HEK293 (cell line): ENCODE data around the gene SIRT7.

Experiments
- BCL11A ChIP-seq: fragments of 450-650 bp; formaldehyde crosslinking; IDR thresholded peaks from 2 replicates; pipeline ENCODE4 v1.5.1; 2016; ENCODE audit warnings: low read depth, missing biosample characterization, missing genetic modification characterization
- EGR2 ChIP-seq: fragments of 450-650 bp; formaldehyde crosslinking; IDR thresholded peaks from 2 replicates; pipeline ENCODE4 v1.5.1; 2016; ENCODE audit warnings: low read depth, missing biosample characterization, missing genetic modification characterization
- GFI1B ChIP-seq: fragments of 450-650 bp; formaldehyde crosslinking; IDR thresholded peaks from 2 replicates; pipeline ENCODE4 v1.5.1; 2016; ENCODE audit warnings: missing biosample characterization, missing genetic modification characterization
- GLIS2 ChIP-seq: fragments of 450-650 bp; formaldehyde crosslinking; IDR thresholded peaks from 2 replicates; pipeline ENCODE4 v1.5.1; 2016; ENCODE audit warnings: missing biosample characterization, missing genetic modification characterization
- HOXC10 ChIP-seq: sonication (generic); formaldehyde crosslinking; IDR thresholded peaks from 2 replicates; pipeline ENCODE4 v1.8.1; 2023; ENCODE audit warnings: mild to moderate bottlenecking, missing genetic modification reagents
- SP2 ChIP-seq: fragments of 450-650 bp; formaldehyde crosslinking; IDR thresholded peaks from 2 replicates; pipeline ENCODE4 v1.5.1; 2016; ENCODE audit warnings: missing biosample characterization, missing genetic modification characterization
- SP3 ChIP-seq: fragments of 450-650 bp; formaldehyde crosslinking; IDR thresholded peaks from 2 replicates; pipeline ENCODE4 v1.5.1; 2016; ENCODE audit warnings: missing biosample characterization, missing genetic modification characterization
- TRIM28 ChIP-seq: IDR thresholded peaks from 2 replicates; pipeline ENCODE4 v1.6.1; 2011; ENCODE audit warnings: low read length, control low read depth, borderline replicate concordance
- ZBTB17 ChIP-seq: fragments of 450-650 bp; formaldehyde crosslinking; IDR thresholded peaks from 2 replicates; pipeline ENCODE4 v1.5.1; 2016; ENCODE audit warnings: missing biosample characterization, missing genetic modification characterization
- ZBTB21 ChIP-seq: fragments of 450-650 bp; formaldehyde crosslinking; IDR thresholded peaks from 2 replicates; pipeline ENCODE4 v1.5.1; 2017; ENCODE audit warnings: missing biosample characterization, missing genetic modification characterization
- ZFHX2 ChIP-seq: fragments of 450-650 bp; formaldehyde crosslinking; conservative IDR thresholded peaks from 2 replicates; pipeline ENCODE4 v1.5.1; 2016; ENCODE audit warnings: missing biosample characterization, missing genetic modification characterization
- ZFP41 ChIP-seq: fragments of 450-650 bp; formaldehyde crosslinking; IDR thresholded peaks from 2 replicates; pipeline ENCODE4 v1.5.1; 2016; ENCODE audit warnings: missing biosample characterization, missing genetic modification characterization, borderline replicate concordance
- ZNF16 ChIP-seq: fragments of 450-650 bp; formaldehyde crosslinking; IDR thresholded peaks from 2 replicates; pipeline ENCODE4 v1.5.1; 2016; ENCODE audit warnings: low read depth, missing biosample characterization, missing genetic modification characterization
- ZNF169 ChIP-seq: fragments of 450-650 bp; formaldehyde crosslinking; IDR thresholded peaks from 2 replicates; pipeline ENCODE4 v1.5.1; 2016; ENCODE audit warnings: missing biosample characterization, missing genetic modification characterization
- ZNF175 ChIP-seq: fragments of 450-650 bp; formaldehyde crosslinking; IDR thresholded peaks from 2 replicates; pipeline ENCODE4 v1.5.1; 2016; ENCODE audit warnings: missing biosample characterization, missing genetic modification characterization
- ZNF510 ChIP-seq: fragments of 450-650 bp; formaldehyde crosslinking; IDR thresholded peaks from 2 replicates; pipeline ENCODE4 v1.5.1; 2018; ENCODE audit warnings: mild to moderate bottlenecking, missing genetic modification characterization, missing biosample characterization; ENCODE audit not compliant: insufficient replicate concordance
- ZNF514 ChIP-seq: fragments of 450-650 bp; formaldehyde crosslinking; IDR thresholded peaks from 2 replicates; pipeline ENCODE4 v1.5.1; 2016; ENCODE audit warnings: missing biosample characterization, missing genetic modification characterization
- ZNF560 ChIP-seq: fragments of 450-650 bp; formaldehyde crosslinking; IDR thresholded peaks from 2 replicates; pipeline ENCODE4 v1.5.1; 2017; ENCODE audit warnings: missing biosample characterization, missing genetic modification characterization, borderline replicate concordance
- ZNF792 ChIP-seq: fragments of 450-650 bp; formaldehyde crosslinking; IDR thresholded peaks from 2 replicates; pipeline ENCODE4 v1.5.1; 2016; ENCODE audit warnings: missing biosample characterization, missing genetic modification characterization
- TF ChIP-seq, protein P1 (sequence below): fragments of 450-650 bp; formaldehyde crosslinking; IDR thresholded peaks from 2 replicates; pipeline ENCODE4 v1.5.1; 2016; ENCODE audit warnings: missing biosample characterization, missing genetic modification characterization
- TF ChIP-seq, protein P2 (sequence below): fragments of 450-650 bp; formaldehyde crosslinking; IDR thresholded peaks from 2 replicates; pipeline ENCODE4 v1.5.1; 2016; ENCODE audit warnings: missing biosample characterization, missing genetic modification characterization
- TF ChIP-seq, protein P3 (sequence below): sonication (generic); formaldehyde crosslinking; IDR thresholded peaks from 2 replicates; pipeline ENCODE4 v1.8.1; 2022; ENCODE audit warnings: mild to moderate bottlenecking, moderate library complexity, missing genetic modification reagents
- TF ChIP-seq, protein P4 (sequence below): fragments of 450-650 bp; formaldehyde crosslinking; IDR thresholded peaks from 2 replicates; pipeline ENCODE4 v1.5.1; 2016; ENCODE audit warnings: missing biosample characterization, missing genetic modification characterization
- TF ChIP-seq, protein P5 (sequence below): IDR thresholded peaks from 2 replicates; pipeline ENCODE4 v1.6.1; 2011; ENCODE audit warnings: mild to moderate bottlenecking, low read depth, low read length, borderline replicate concordance

Gene SIRT7

DNA sequence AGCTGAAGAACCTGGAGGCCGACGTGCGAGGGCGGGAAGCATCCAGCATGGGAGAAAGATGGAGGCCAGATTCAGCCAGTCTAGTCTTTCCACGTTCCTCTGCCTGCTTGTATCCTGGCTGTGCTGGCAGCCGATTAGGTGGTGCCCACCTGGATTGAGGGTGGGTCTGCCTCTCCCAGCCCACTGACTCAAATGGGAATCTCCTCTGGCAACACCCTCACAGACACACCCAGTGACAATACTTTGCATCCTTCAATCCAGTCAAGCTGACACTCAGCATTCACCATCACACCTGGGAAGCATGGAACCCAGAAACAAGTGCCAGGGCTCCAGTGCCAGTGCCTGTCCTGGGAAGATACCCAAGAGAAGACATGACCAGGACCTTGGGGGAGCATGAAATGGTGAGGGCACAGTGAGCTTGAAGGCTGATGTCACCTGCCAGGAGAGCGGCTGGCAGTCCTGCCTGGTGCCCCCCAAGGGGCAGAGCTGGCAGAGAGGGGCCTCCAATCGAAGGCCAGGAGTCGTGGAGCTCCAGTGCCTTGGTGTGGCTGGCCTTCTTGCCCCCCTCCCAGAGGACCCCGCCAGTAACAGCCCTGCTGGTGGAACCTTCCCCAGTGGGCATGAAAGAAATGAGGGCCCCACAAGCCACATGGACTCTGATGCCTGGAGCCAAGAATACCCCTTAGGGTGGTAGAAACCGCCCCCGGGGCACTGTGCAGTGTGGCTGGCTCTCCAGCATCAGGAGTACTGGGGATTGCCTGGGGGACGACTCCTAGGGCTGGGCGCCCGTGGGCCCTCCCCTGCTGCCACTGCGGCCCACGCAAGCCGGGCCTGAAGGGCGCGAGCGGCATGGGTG lies 16.6 kb downstream of the SIRT7 start (continued):
- no peak for TF ChIP-seq ZNF560 (tag by site-specific recombination)
- no peak for TF ChIP-seq ZFP41 (tag by site-specific recombination)
- TF ChIP-seq GFI1B (tag by site-specific recombination): no peak
- no peak for TF ChIP-seq SP3 (tag by site-specific recombination)
- no peak for TF ChIP-seq ZNF175
- TF ChIP-seq ZNF514 (tag by site-specific recombination): no peak
- TF ChIP-seq ZNF510: no peak
- TF ChIP-seq, protein P1, sequence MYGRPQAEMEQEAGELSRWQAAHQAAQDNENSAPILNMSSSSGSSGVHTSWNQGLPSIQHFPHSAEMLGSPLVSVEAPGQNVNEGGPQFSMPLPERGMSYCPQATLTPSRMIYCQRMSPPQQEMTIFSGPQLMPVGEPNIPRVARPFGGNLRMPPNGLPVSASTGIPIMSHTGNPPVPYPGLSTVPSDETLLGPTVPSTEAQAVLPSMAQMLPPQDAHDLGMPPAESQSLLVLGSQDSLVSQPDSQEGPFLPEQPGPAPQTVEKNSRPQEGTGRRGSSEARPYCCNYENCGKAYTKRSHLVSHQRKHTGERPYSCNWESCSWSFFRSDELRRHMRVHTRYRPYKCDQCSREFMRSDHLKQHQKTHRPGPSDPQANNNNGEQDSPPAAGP: no peak
- peak; percentile 5; the same call in 1 of the 2 replicates for TF ChIP-seq EGR2 (tag by site-specific recombination)
- TF ChIP-seq ZNF16: no peak
- no peak for TF ChIP-seq SP2
- TF ChIP-seq, protein P2, sequence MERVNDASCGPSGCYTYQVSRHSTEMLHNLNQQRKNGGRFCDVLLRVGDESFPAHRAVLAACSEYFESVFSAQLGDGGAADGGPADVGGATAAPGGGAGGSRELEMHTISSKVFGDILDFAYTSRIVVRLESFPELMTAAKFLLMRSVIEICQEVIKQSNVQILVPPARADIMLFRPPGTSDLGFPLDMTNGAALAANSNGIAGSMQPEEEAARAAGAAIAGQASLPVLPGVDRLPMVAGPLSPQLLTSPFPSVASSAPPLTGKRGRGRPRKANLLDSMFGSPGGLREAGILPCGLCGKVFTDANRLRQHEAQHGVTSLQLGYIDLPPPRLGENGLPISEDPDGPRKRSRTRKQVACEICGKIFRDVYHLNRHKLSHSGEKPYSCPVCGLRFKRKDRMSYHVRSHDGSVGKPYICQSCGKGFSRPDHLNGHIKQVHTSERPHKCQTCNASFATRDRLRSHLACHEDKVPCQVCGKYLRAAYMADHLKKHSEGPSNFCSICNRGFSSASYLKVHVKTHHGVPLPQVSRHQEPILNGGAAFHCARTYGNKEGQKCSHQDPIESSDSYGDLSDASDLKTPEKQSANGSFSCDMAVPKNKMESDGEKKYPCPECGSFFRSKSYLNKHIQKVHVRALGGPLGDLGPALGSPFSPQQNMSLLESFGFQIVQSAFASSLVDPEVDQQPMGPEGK (tag by site-specific recombination): no peak
- TF ChIP-seq, protein P3, sequence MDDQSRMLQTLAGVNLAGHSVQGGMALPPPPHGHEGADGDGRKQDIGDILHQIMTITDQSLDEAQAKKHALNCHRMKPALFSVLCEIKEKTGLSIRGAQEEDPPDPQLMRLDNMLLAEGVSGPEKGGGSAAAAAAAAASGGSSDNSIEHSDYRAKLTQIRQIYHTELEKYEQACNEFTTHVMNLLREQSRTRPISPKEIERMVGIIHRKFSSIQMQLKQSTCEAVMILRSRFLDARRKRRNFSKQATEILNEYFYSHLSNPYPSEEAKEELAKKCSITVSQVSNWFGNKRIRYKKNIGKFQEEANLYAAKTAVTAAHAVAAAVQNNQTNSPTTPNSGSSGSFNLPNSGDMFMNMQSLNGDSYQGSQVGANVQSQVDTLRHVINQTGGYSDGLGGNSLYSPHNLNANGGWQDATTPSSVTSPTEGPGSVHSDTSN (CRISPR knock-in tag): no peak
- TF ChIP-seq, protein P4, sequence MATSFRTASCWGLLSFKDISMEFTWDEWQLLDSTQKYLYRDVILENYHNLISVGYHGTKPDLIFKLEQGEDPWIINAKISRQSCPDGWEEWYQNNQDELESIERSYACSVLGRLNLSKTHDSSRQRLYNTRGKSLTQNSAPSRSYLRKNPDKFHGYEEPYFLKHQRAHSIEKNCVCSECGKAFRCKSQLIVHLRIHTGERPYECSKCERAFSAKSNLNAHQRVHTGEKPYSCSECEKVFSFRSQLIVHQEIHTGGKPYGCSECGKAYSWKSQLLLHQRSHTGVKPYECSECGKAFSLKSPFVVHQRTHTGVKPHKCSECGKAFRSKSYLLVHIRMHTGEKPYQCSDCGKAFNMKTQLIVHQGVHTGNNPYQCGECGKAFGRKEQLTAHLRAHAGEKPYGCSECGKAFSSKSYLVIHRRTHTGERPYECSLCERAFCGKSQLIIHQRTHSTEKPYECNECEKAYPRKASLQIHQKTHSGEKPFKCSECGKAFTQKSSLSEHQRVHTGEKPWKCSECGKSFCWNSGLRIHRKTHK (tag by site-specific recombination): no peak
- no peak for TF ChIP-seq ZBTB21 (tag by site-specific recombination)
- TF ChIP-seq BCL11A (tag by site-specific recombination): no peak
- no peak for TF ChIP-seq HOXC10 (CRISPR knock-in tag)
- peak; percentile 61 for TF ChIP-seq GLIS2 (tag by site-specific recombination)
- TF ChIP-seq TRIM28: no peak
- peak; percentile 23; the same call in 1 of the 2 replicates for TF ChIP-seq ZBTB17 (tag by site-specific recombination)
- TF ChIP-seq ZNF792: no peak
- no peak for TF ChIP-seq ZNF169 (tag by site-specific recombination)
- TF ChIP-seq, protein P5, sequence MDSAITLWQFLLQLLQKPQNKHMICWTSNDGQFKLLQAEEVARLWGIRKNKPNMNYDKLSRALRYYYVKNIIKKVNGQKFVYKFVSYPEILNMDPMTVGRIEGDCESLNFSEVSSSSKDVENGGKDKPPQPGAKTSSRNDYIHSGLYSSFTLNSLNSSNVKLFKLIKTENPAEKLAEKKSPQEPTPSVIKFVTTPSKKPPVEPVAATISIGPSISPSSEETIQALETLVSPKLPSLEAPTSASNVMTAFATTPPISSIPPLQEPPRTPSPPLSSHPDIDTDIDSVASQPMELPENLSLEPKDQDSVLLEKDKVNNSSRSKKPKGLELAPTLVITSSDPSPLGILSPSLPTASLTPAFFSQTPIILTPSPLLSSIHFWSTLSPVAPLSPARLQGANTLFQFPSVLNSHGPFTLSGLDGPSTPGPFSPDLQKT: no peak
- TF ChIP-seq ZFHX2 (tag by site-specific recombination): peak; percentile 16
